ENCODE measurements around the gene LIMS2.

LIMS2 gene

DNA sequence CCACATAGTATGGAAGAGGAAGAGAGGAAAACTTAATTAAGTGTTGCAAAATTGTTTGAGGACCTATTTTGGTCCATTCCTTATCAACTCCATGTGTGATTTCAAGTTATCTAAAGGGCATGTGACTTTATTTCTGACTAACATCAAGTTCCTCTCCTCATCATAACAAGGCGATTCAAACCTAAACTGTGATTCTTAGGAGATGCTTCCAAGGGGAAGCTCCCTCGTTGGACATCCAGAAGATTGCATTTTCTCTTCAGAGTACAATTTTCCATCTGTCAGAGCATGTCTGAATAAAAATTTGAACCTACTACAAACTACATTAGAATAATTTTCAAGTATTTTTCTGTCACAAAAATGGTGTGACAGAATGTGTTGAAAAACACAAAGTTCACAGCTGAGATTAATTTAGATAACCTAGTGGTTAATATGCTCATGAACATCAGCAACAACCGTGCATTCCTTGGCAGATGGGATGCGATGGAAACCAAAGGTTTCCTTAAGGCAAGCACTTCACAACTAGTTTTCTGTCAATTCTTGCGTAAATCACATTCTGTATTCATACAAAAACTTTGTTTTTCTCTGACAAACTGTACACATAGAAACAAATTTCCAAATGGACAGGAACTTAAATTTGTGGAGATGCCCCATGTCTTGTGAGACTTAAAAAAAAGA, 30.2 kb upstream of the LIMS2 start:
- no peak for ATAC-seq
- TF ChIP-seq GLIS3 (CRISPR knock-in tag; IDR thresholded peaks at IDR 0.05) (no peak), OSR1 (CRISPR knock-in tag; IDR thresholded peaks at IDR 0.05) (no peak), CSDC2 (CRISPR knock-in tag; IDR thresholded peaks at IDR 0.05) (no peak), BACH2 (CRISPR knock-in tag; IDR thresholded peaks at IDR 0.05; ENCODE audit: borderline replicate concordance) (no peak), SNAI2 (CRISPR knock-in tag; IDR thresholded peaks at IDR 0.05) (no peak), ZNF565 (CRISPR knock-in tag; conservative IDR thresholded peaks at IDR 0.05; ENCODE audit: low read depth) (no peak), ZNF8 (CRISPR knock-in tag; IDR thresholded peaks at IDR 0.05) (no peak), ZNF70 (CRISPR knock-in tag; IDR thresholded peaks at IDR 0.05) (no peak), CSRNP3 (CRISPR knock-in tag; IDR thresholded peaks at IDR 0.05) (no peak), ARNTL (CRISPR knock-in tag; IDR thresholded peaks at IDR 0.05; ENCODE audit: borderline replicate concordance, low read depth) (no peak), ISL1 (CRISPR knock-in tag; IDR thresholded peaks at IDR 0.05) (no peak), ZC3H10 (CRISPR knock-in tag; IDR thresholded peaks at IDR 0.05) (no peak), PATZ1 (CRISPR knock-in tag; IDR thresholded peaks at IDR 0.05; ENCODE audit: borderline replicate concordance) (no peak)
- TF ChIP-seq, protein P1, sequence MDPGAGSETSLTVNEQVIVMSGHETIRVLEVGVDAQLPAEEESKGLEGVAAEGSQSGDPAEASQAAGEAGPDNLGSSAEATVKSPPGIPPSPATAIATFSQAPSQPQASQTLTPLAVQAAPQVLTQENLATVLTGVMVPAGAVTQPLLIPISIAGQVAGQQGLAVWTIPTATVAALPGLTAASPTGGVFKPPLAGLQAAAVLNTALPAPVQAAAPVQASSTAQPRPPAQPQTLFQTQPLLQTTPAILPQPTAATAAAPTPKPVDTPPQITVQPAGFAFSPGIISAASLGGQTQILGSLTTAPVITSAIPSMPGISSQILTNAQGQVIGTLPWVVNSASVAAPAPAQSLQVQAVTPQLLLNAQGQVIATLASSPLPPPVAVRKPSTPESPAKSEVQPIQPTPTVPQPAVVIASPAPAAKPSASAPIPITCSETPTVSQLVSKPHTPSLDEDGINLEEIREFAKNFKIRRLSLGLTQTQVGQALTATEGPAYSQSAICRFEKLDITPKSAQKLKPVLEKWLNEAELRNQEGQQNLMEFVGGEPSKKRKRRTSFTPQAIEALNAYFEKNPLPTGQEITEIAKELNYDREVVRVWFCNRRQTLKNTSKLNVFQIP (CRISPR knock-in tag; IDR thresholded peaks at IDR 0.05; ENCODE audit: borderline replicate concordance, low read depth): no peak
- TF ChIP-seq, protein P2, sequence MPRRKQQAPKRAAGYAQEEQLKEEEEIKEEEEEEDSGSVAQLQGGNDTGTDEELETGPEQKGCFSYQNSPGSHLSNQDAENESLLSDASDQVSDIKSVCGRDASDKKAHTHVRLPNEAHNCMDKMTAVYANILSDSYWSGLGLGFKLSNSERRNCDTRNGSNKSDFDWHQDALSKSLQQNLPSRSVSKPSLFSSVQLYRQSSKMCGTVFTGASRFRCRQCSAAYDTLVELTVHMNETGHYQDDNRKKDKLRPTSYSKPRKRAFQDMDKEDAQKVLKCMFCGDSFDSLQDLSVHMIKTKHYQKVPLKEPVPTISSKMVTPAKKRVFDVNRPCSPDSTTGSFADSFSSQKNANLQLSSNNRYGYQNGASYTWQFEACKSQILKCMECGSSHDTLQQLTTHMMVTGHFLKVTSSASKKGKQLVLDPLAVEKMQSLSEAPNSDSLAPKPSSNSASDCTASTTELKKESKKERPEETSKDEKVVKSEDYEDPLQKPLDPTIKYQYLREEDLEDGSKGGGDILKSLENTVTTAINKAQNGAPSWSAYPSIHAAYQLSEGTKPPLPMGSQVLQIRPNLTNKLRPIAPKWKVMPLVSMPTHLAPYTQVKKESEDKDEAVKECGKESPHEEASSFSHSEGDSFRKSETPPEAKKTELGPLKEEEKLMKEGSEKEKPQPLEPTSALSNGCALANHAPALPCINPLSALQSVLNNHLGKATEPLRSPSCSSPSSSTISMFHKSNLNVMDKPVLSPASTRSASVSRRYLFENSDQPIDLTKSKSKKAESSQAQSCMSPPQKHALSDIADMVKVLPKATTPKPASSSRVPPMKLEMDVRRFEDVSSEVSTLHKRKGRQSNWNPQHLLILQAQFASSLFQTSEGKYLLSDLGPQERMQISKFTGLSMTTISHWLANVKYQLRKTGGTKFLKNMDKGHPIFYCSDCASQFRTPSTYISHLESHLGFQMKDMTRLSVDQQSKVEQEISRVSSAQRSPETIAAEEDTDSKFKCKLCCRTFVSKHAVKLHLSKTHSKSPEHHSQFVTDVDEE (CRISPR knock-in tag; IDR thresholded peaks at IDR 0.05): no peak
- TF ChIP-seq, protein P3, sequence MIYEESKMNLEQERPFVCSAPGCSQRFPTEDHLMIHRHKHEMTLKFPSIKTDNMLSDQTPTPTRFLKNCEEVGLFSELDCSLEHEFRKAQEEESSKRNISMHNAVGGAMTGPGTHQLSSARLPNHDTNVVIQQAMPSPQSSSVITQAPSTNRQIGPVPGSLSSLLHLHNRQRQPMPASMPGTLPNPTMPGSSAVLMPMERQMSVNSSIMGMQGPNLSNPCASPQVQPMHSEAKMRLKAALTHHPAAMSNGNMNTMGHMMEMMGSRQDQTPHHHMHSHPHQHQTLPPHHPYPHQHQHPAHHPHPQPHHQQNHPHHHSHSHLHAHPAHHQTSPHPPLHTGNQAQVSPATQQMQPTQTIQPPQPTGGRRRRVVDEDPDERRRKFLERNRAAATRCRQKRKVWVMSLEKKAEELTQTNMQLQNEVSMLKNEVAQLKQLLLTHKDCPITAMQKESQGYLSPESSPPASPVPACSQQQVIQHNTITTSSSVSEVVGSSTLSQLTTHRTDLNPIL (CRISPR knock-in tag; IDR thresholded peaks at IDR 0.05; ENCODE audit: low read depth): no peak

- ATAC-seq: no peak
- TF ChIP-seq CSRNP3 (CRISPR knock-in tag; IDR thresholded peaks at IDR 0.05): no peak
- TF ChIP-seq PPARA (CRISPR knock-in tag; IDR thresholded peaks at IDR 0.05; ENCODE audit: borderline replicate concordance): no peak
- no peak for TF ChIP-seq CSDC2 (CRISPR knock-in tag; IDR thresholded peaks at IDR 0.05)
- TF ChIP-seq ZFP30 (CRISPR knock-in tag; IDR thresholded peaks at IDR 0.05): no peak
- TF ChIP-seq, protein P3 (CRISPR knock-in tag; IDR thresholded peaks at IDR 0.05; ENCODE audit: low read depth): no peak
- TF ChIP-seq ZC3H10 (CRISPR knock-in tag; IDR thresholded peaks at IDR 0.05): no peak
- no peak for TF ChIP-seq ZNF565 (CRISPR knock-in tag; conservative IDR thresholded peaks at IDR 0.05; ENCODE audit: low read depth)
- TF ChIP-seq ESRRG (CRISPR knock-in tag; IDR thresholded peaks at IDR 0.05): no peak
- no peak for TF ChIP-seq GLIS3 (CRISPR knock-in tag; IDR thresholded peaks at IDR 0.05)
- no peak for TF ChIP-seq TCF4 (CRISPR knock-in tag; IDR thresholded peaks at IDR 0.05; ENCODE audit: borderline replicate concordance)
- TF ChIP-seq PATZ1 (CRISPR knock-in tag; IDR thresholded peaks at IDR 0.05; ENCODE audit: borderline replicate concordance): no peak
- no peak for TF ChIP-seq ARNTL (CRISPR knock-in tag; IDR thresholded peaks at IDR 0.05; ENCODE audit: borderline replicate concordance, low read depth)
- TF ChIP-seq OSR1 (CRISPR knock-in tag; IDR thresholded peaks at IDR 0.05): no peak
- no peak for TF ChIP-seq ISL1 (CRISPR knock-in tag; IDR thresholded peaks at IDR 0.05)
These were observed 29.5 kb upstream of the LIMS2 start for GRCh38 chr2:127704641-127705390.
